GM23338 (cell line): Measurements from ENCODE around the gene DCST1.

Experiments
- CREB1 ChIP-seq: fragments of 250-450 bp; sonication (Bioruptor Pico); IDR thresholded peaks from 2 replicates; pipeline ENCODE4 v1.5.0; 2020; ENCODE audit warnings: low read depth, mild to moderate bottlenecking, moderate library complexity
- CTCF ChIP-seq, 2 experiments: fragments of 200-600 bp in 1 of 2; sonication (generic) in 1 of 2; conservative IDR thresholded peaks; 2 replicates each; pipeline versions ENCODE4 v1.5.1 to v1.6.1; 2016 to 2017; ENCODE audit warnings: antibody characterized with exemption in 2 of 2, low read depth in 2 of 2, mild to moderate bottlenecking in 2 of 2, moderate library complexity in 1 of 2
- ETS1 ChIP-seq: IDR thresholded peaks from 2 replicates; pipeline ENCODE4 v1.6.1; 2016; ENCODE audit warnings: antibody characterized with exemption
- EZH2 ChIP-seq: fragments of 200-600 bp; sonication (generic); IDR thresholded peaks from one replicate; pipeline ENCODE4 v1.8.0; 2017; ENCODE audit warnings: antibody characterized with exemption, mild to moderate bottlenecking, low read depth; ENCODE audit not compliant: unreplicated experiment
- EZH2phosphoT487 ChIP-seq: fragments of 200-600 bp; sonication (generic); IDR thresholded peaks from one replicate; pipeline ENCODE4 v1.8.1; 2018; ENCODE audit warnings: antibody characterized with exemption; ENCODE audit not compliant: unreplicated experiment
- JUNB ChIP-seq: IDR thresholded peaks from one replicate; pipeline ENCODE4 v1.6.1; 2016; ENCODE audit warnings: antibody characterized with exemption; ENCODE audit not compliant: unreplicated experiment
- NANOG ChIP-seq: IDR thresholded peaks from 2 replicates; pipeline ENCODE4 v1.6.1; 2016; ENCODE audit warnings: antibody characterized with exemption, borderline replicate concordance
- POLR2AphosphoS5 ChIP-seq: IDR thresholded peaks from 2 replicates; pipeline ENCODE4 v1.6.1; 2016; ENCODE audit warnings: antibody characterized with exemption, low read depth
- REST ChIP-seq: IDR thresholded peaks from one replicate; pipeline ENCODE4 v1.6.1; 2018; ENCODE audit warnings: antibody characterized with exemption; ENCODE audit not compliant: unreplicated experiment
- STAT1 ChIP-seq: IDR thresholded peaks from one replicate; pipeline ENCODE4 v1.6.1; 2016; ENCODE audit warnings: antibody characterized with exemption; ENCODE audit not compliant: unreplicated experiment
- ZNF114 ChIP-seq: fragments of 250-450 bp; sonication (Bioruptor Pico); IDR thresholded peaks from 2 replicates; pipeline ENCODE4 v1.5.0; 2020; ENCODE audit warnings: mild to moderate bottlenecking, moderate library complexity
- ZNF331 ChIP-seq: fragments of 250-450 bp; sonication (Bioruptor Pico); IDR thresholded peaks from 2 replicates; pipeline ENCODE4 v1.5.0; 2020; ENCODE audit warnings: low read depth, mild to moderate bottlenecking, moderate library complexity
- ZNF462 ChIP-seq: fragments of 250-450 bp; sonication (Bioruptor Pico); IDR thresholded peaks from 2 replicates; pipeline ENCODE4 v1.5.0; 2020; ENCODE audit warnings: mild to moderate bottlenecking, moderate library complexity

GRCh38 chr1:155080312-155081228 is 46.9 kb downstream of the DCST1 start:
- no peak for TF ChIP-seq CTCF (conservative IDR thresholded peaks at IDR 0.05; ENCODE audit: low read depth in 2 of 2)
- TF ChIP-seq REST, result no peak
- no peak for TF ChIP-seq EZH2phosphoT487
- peak; percentile 62 for TF ChIP-seq POLR2AphosphoS5
- peak; percentile 13 for TF ChIP-seq EZH2
- TF ChIP-seq ETS1, result no peak
- peak; percentile 57; the same call in 1 of the 2 replicates for TF ChIP-seq CREB1 (CRISPR knock-in tag)
- TF ChIP-seq ZNF462 (CRISPR knock-in tag), result no peak
- TF ChIP-seq STAT1, result no peak
- no peak for TF ChIP-seq ZNF114
- TF ChIP-seq JUNB, result no peak
- no peak for TF ChIP-seq ZNF331 (CRISPR knock-in tag)
- no peak for TF ChIP-seq NANOG
